ENCODE measurements around the gene SPRTN. TPM values are rescaled to one million over a fixed set of nuclear protein-coding genes. Genes with fewer than 3 reads are reported as not detected.

Gene SPRTN
- total and polyA plus RNA-seq, 2 of the 4 experiments (the other 2 are of a cell fraction): 6.5 to 17.4 TPM

DNA sequence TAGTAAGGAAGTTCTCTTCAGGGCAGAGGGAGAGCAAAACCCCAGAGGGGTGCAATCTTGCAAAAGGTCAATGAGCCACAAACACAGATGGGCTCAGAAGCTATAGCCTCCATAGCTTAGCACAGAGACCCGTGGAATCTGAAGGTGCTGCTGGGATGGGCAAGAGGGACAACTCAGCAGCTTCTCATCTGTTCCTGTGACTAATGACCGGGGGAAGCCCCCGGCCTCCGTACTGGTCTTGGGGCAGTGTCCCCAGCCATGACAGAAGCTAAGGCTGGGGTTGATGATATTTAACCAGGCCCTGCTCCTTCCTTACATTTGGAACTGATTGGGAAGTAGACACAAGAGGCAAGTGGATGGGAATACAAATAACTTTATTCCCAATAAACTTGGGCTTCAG, 19.5 kb upstream of the SPRTN start:
- no peak overlapping the region for H3K27ac ChIP-seq (ENCODE audit: insufficient read depth, low read length)
- no peak overlapping the region for H3K4me3 ChIP-seq (ENCODE audit: insufficient read depth, low read depth, low read length)
- H3K9me3 ChIP-seq (ENCODE audit: control insufficient read depth, insufficient read depth, low read length): no peaks in the 10 kb centered on the region; the same call in 1 of the 2 replicates
- DNase-seq: no peak
- H3K9ac ChIP-seq (ENCODE audit: low read depth, low read length): no peak overlapping the region
- no peaks in the 10 kb centered on the region for H4K20me1 ChIP-seq (ENCODE audit: insufficient read depth, low read length)
- H3K4me2 ChIP-seq (ENCODE audit: low read depth, low read length): no peak overlapping the region
- no peak overlapping the region for H2AFZ ChIP-seq (replicated peaks; ENCODE audit: low read length, poor library complexity)
- dilution Hi-C loops (cut with HindIII; ENCODE audit: low sequenced_read_pairs, unreplicated experiment): no loop called here
- WGBS, 2 experiments (ENCODE audit: extremely low coverage in 2 of 2, insufficient read length in 1 of 2): no CpG with 5 or more reads among the region's 4 CpGs
- no peaks in the 10 kb centered on the region for H3K9me1 ChIP-seq (ENCODE audit: insufficient read depth, low read length)
- ChIA-PET POLR2A (ENCODE audit: unreplicated experiment) (no interaction called here), CTCF (no interaction called here)
- no peak overlapping the region for H2BK20ac ChIP-seq (ENCODE audit: low read depth, low read length)
- H3K79me1 ChIP-seq (ENCODE audit: low read depth in 1 of 2, low read length in 2 of 2): no peaks in the 10 kb centered on the region
- no peak overlapping the region for H2BK120ac ChIP-seq (ENCODE audit: low read depth, low read length)
- H3K56ac ChIP-seq (ENCODE audit: extremely low read depth, insufficient read depth, low read length): no peak overlapping the region
- intact Hi-C loops (cut with micrococcal nuclease): no loop called here
- H3K4me1 ChIP-seq (ENCODE audit: control insufficient read depth, insufficient read depth, low read length): no peaks in the 10 kb centered on the region
- H2AK9ac ChIP-seq (replicated peaks; ENCODE audit: low read depth, low read length, poor library complexity): no peak overlapping the region
- in situ Hi-C loops (cut with MboI; ENCODE audit: low sequenced_read_pairs): no loop called here
- H3K36me3 ChIP-seq (ENCODE audit: control insufficient read depth, insufficient read depth, low read length): no peaks in the 10 kb centered on the region
- H2AK5ac ChIP-seq (ENCODE audit: low read depth, low read length): no peak overlapping the region
- no TSS peak for BruUV-seq (replicated peaks)
- H3K27me3 ChIP-seq (ENCODE audit: control insufficient read depth, insufficient read depth, low read length): no peaks in the 10 kb centered on the region
- no peak overlapping the region for H2BK15ac ChIP-seq (ENCODE audit: low read depth, low read length)
- ATAC-seq (ENCODE audit: low read depth): no peak
- H4K8ac ChIP-seq (ENCODE audit: low read depth in 2 of 2, low read length in 2 of 2): no peak overlapping the region
- no peak overlapping the region for H4K91ac ChIP-seq (ENCODE audit: insufficient read depth, low read depth, low read length)
- no peak overlapping the region for H2BK5ac ChIP-seq (ENCODE audit: low read depth, low read length, poor library complexity, severe bottlenecking)
- no peak overlapping the region for H4K5ac ChIP-seq (ENCODE audit: low read depth, low read length)
- H3K23ac ChIP-seq (ENCODE audit: low read depth, low read length): no peak overlapping the region
- no peak overlapping the region for H3K18ac ChIP-seq (ENCODE audit: low read depth, low read length)
- no peak overlapping the region for H3K14ac ChIP-seq (replicated peaks; ENCODE audit: low read depth, low read length)
- TF ChIP-seq RAD21 (IDR thresholded peaks at IDR 0.05; ENCODE audit: low read length): no peak
- TF ChIP-seq NFE2L2 (IDR thresholded peaks at IDR 0.05; ENCODE audit: low read depth, low read length): no peak
- TF ChIP-seq CHD1 (IDR thresholded peaks at IDR 0.05; ENCODE audit: low read depth, low read length): no peak
- TF ChIP-seq RCOR1 (IDR thresholded peaks at IDR 0.05; ENCODE audit: insufficient replicate concordance, low read length): no peak
- TF ChIP-seq MXI1 (IDR thresholded peaks at IDR 0.05; ENCODE audit: borderline replicate concordance, low read depth, low read length): no peak
- TF ChIP-seq CEBPB (IDR thresholded peaks at IDR 0.05; ENCODE audit: low read depth, low read length): no peak
- TF ChIP-seq, protein P1, sequence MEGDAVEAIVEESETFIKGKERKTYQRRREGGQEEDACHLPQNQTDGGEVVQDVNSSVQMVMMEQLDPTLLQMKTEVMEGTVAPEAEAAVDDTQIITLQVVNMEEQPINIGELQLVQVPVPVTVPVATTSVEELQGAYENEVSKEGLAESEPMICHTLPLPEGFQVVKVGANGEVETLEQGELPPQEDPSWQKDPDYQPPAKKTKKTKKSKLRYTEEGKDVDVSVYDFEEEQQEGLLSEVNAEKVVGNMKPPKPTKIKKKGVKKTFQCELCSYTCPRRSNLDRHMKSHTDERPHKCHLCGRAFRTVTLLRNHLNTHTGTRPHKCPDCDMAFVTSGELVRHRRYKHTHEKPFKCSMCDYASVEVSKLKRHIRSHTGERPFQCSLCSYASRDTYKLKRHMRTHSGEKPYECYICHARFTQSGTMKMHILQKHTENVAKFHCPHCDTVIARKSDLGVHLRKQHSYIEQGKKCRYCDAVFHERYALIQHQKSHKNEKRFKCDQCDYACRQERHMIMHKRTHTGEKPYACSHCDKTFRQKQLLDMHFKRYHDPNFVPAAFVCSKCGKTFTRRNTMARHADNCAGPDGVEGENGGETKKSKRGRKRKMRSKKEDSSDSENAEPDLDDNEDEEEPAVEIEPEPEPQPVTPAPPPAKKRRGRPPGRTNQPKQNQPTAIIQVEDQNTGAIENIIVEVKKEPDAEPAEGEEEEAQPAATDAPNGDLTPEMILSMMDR (conservative IDR thresholded peaks at IDR 0.05; ENCODE audit: low read depth, low read length): no peak
- TF ChIP-seq RFX5 (IDR thresholded peaks at IDR 0.05; ENCODE audit: low read depth, low read length): no peak
- TF ChIP-seq SMC3 (IDR thresholded peaks at IDR 0.05; ENCODE audit: low read depth, low read length): no peak
- TF ChIP-seq, protein P2, sequence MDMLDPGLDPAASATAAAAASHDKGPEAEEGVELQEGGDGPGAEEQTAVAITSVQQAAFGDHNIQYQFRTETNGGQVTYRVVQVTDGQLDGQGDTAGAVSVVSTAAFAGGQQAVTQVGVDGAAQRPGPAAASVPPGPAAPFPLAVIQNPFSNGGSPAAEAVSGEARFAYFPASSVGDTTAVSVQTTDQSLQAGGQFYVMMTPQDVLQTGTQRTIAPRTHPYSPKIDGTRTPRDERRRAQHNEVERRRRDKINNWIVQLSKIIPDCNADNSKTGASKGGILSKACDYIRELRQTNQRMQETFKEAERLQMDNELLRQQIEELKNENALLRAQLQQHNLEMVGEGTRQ (IDR thresholded peaks at IDR 0.05; ENCODE audit: low read depth, low read length): no peak
- TF ChIP-seq POLR2A (IDR thresholded peaks at IDR 0.05; ENCODE audit: low read depth, low read length): no peak
- TF ChIP-seq MAFK (IDR thresholded peaks at IDR 0.05; ENCODE audit: low read depth, low read length): no peak
- TF ChIP-seq FOS (IDR thresholded peaks at IDR 0.05; ENCODE audit: low read depth, low read length): no peak
- TF ChIP-seq, protein P3, sequence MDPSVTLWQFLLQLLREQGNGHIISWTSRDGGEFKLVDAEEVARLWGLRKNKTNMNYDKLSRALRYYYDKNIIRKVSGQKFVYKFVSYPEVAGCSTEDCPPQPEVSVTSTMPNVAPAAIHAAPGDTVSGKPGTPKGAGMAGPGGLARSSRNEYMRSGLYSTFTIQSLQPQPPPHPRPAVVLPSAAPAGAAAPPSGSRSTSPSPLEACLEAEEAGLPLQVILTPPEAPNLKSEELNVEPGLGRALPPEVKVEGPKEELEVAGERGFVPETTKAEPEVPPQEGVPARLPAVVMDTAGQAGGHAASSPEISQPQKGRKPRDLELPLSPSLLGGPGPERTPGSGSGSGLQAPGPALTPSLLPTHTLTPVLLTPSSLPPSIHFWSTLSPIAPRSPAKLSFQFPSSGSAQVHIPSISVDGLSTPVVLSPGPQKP (IDR thresholded peaks at IDR 0.05; ENCODE audit: borderline replicate concordance, low read depth, low read length): no peak
- TF ChIP-seq MAZ (IDR thresholded peaks at IDR 0.05; ENCODE audit: borderline replicate concordance, low read depth, low read length): no peak
- H3K4ac ChIP-seq (ENCODE audit: low read depth, low read length): no peak overlapping the region
